A549 (cell line): Measurements from ENCODE around the gene GAL3ST2. TPM values are rescaled to one million over a fixed set of nuclear protein-coding genes. Genes with fewer than 3 reads are reported as not detected.

Experiments
- ATAC-seq, 2 experiments: fragments of 200-7000 bp in 1 of 2; fragments of >200 bp in 1 of 2; cut with Nextera tagmentation in 1 of 2; cut with Tn5 transposase in 1 of 2; 3 replicates each; pipeline versions ENCODE4 v1.8.0 to v1.9.1; 2018 to 2020; ENCODE audit warnings: mild to moderate bottlenecking in 1 of 2, moderate library complexity in 1 of 2
- CTCF ChIA-PET: fragments of 300-600 bp; sonication (Branson Sonifier 250); formaldehyde crosslinking; extraction: SDS; loops from one replicate; lab custom pipeline; 2021; ENCODE audit warnings: antibody characterized with exemption, inconsistent platforms; lab: Yijun Ruan, JAX
- POLR2A ChIA-PET: fragments of 350-600 bp; formaldehyde crosslinking; extraction: SDS; loops from one replicate; lab custom pipeline; 2021; ENCODE audit warnings: antibody characterized with exemption, inconsistent platforms; lab: Yijun Ruan, JAX
- DNase-seq, 2 experiments: peaks; one replicate each; pipeline versions ENCODE4 v3.0.0 to v3.0.0-alpha.2; 2011 to 2016; ENCODE audit warnings: low read depth in 1 of 2, low spot score in 1 of 2
- FAIRE-seq: peaks from 2 replicates; lab custom pipeline; 2011; peaks lifted over from hg19 to GRCh38; lab: Jason Lieb, UNC
- H3K27ac ChIP-seq, 2 experiments: fragments of >200 bp; sonication (Bioruptor Twin); formaldehyde crosslinking; 3 replicates each; pipeline ENCODE4 v1.5.1; 2016 to 2017
- H3K4me1 ChIP-seq: fragments of >200 bp; sonication (Bioruptor Twin); formaldehyde crosslinking; 3 replicates; pipeline ENCODE4 v1.6.1; 2016
- H3K4me2 ChIP-seq: fragments of >200 bp; sonication (Bioruptor Twin); formaldehyde crosslinking; 3 replicates; pipeline ENCODE4 v1.6.1; 2016
- H3K4me3 ChIP-seq: fragments of >200 bp; sonication (Bioruptor Twin); formaldehyde crosslinking; 3 replicates; pipeline ENCODE4 v1.5.1; 2016
- H3K9me3 ChIP-seq: fragments of >200 bp; sonication (Bioruptor Twin); formaldehyde crosslinking; 3 replicates; pipeline ENCODE4 v1.6.1; 2016
- BCL3 ChIP-seq: fragments of >200 bp; sonication (Bioruptor Twin); formaldehyde crosslinking; IDR thresholded peaks from 3 replicates; pipeline ENCODE4 v1.6.1; 2016
- CBX2 ChIP-seq: fragments of 200-600 bp; sonication (generic); IDR thresholded peaks from 2 replicates; pipeline ENCODE4 v1.6.1; 2016; ENCODE audit warnings: low read depth, mild to moderate bottlenecking, borderline replicate concordance
- CEBPB ChIP-seq, 2 experiments: fragments of >200 bp in 1 of 2; sonication (Bioruptor Twin) in 1 of 2; formaldehyde crosslinking in 1 of 2; IDR thresholded peaks; 2 replicates each; pipeline ENCODE4 v1.6.1; 2012 to 2016
- FOSB ChIP-seq: fragments of 250-450 bp; sonication (Bioruptor Pico); IDR thresholded peaks from 2 replicates; pipeline ENCODE4 v1.5.0; 2020; ENCODE audit warnings: mild to moderate bottlenecking, moderate library complexity
- FOSL2 ChIP-seq, 2 experiments: fragments of 450-650 bp in 1 of 2; fragments of >200 bp in 1 of 2; sonication (Bioruptor Twin) in 1 of 2; formaldehyde crosslinking; IDR thresholded peaks; 2 replicates each; pipeline versions ENCODE4 v1.5.0 to v1.6.1; 2016 to 2020; ENCODE audit warnings: mild to moderate bottlenecking in 1 of 2, moderate library complexity in 1 of 2
- GATA3 ChIP-seq: IDR thresholded peaks from 2 replicates; pipeline ENCODE4 v1.6.1; 2012; ENCODE audit warnings: borderline replicate concordance
- HEYL ChIP-seq: fragments of 250-450 bp; sonication (Bioruptor Pico); IDR thresholded peaks from 2 replicates; pipeline ENCODE4 v1.8.0; 2021; ENCODE audit warnings: mild to moderate bottlenecking, moderate library complexity
- HOXA7 ChIP-seq: fragments of 250-450 bp; sonication (Bioruptor Pico); IDR thresholded peaks from 2 replicates; pipeline ENCODE4 v1.5.0; 2020; ENCODE audit warnings: mild to moderate bottlenecking, moderate library complexity
- KDM1A ChIP-seq: fragments of 200-600 bp; sonication (generic); IDR thresholded peaks from 2 replicates; pipeline ENCODE4 v1.6.1; 2016; ENCODE audit warnings: low read depth, mild to moderate bottlenecking
- MAZ ChIP-seq: fragments of 150-350 bp; IDR thresholded peaks from 2 replicates; pipeline ENCODE4 v1.6.1; 2014; ENCODE audit warnings: antibody characterized with exemption, low read depth, low read length, borderline replicate concordance
- NFE2L2 ChIP-seq: fragments of 150-350 bp; conservative IDR thresholded peaks from 2 replicates; pipeline ENCODE4 v1.6.1; 2014; ENCODE audit warnings: low read length
- POLR2A ChIP-seq: IDR thresholded peaks from 2 replicates; pipeline ENCODE4 v1.6.1; 2012; ENCODE audit warnings: mild to moderate bottlenecking, low read length
- RAD21 ChIP-seq, 2 experiments: fragments of >200 bp in 1 of 2; sonication (Bioruptor Twin) in 1 of 2; formaldehyde crosslinking in 1 of 2; IDR thresholded peaks in 1 of 2; conservative IDR thresholded peaks in 1 of 2; 2 replicates in 1 of 2; 3 replicates in 1 of 2; pipeline ENCODE4 v1.6.1; 2012 to 2018; ENCODE audit warnings: inconsistent platforms in 1 of 2
- REST ChIP-seq: fragments of 200-600 bp; sonication (generic); IDR thresholded peaks from 2 replicates; pipeline ENCODE4 v1.6.1; 2016; ENCODE audit warnings: antibody characterized with exemption, mild to moderate bottlenecking, moderate library complexity
- USF2 ChIP-seq: fragments of 450-650 bp; IDR thresholded peaks from 2 replicates; pipeline ENCODE4 v1.6.1; 2014; ENCODE audit warnings: antibody characterized with exemption
- ZNF302 ChIP-seq: fragments of 250-450 bp; sonication (Bioruptor Pico); IDR thresholded peaks from 2 replicates; pipeline ENCODE4 v1.9.0; 2021; ENCODE audit warnings: inconsistent platforms, mild to moderate bottlenecking, moderate library complexity
- ZSCAN20 ChIP-seq: fragments of 250-450 bp; sonication (Bioruptor Pico); IDR thresholded peaks from 2 replicates; pipeline ENCODE4 v1.8.0; 2022; ENCODE audit warnings: mild to moderate bottlenecking, moderate library complexity
- WGBS: methylation state at CpG from one replicate; pipeline ENCODE4 v1.1.6; 2017; ENCODE audit errors: missing lambda C conversion rate; 5-methylcytosine and 5-hydroxymethylcytosine counted together
- polyA plus RNA-seq, 4 experiments: library from polyadenylated mRNA; depleted of rRNA in 3 of 4; stranded (reverse); fragments of >200 nt; fragmentation: RNase III in 1 of 4; extraction: RNeasy Plus Mini Kit Qiagen cat#74134 plus additional on column Dnase treatment in 1 of 4; gene quantifications; 2 replicates in 3 of 4; 3 replicates in 1 of 4; pipeline ENCODE4 v1.2.3, GENCODE V29; 2011 to 2017

GAL3ST2 gene
- polyA plus RNA-seq, 2 of the 4 experiments (the other 2 are of a cell fraction), result 0.61 TPM; not detected in 1

GRCh38 chr2:241842067-241842415 is 65.4 kb downstream of the GAL3ST2 start:
- 86% methylated on average over 11 of the region's 11 CpGs for WGBS
- no peak for FAIRE-seq
- no peak for TF ChIP-seq CEBPB (IDR thresholded peaks at IDR 0.05)
- TF ChIP-seq USF2, result no peak
- no peak for TF ChIP-seq NFE2L2
- TF ChIP-seq FOSB (CRISPR knock-in tag), result no peak
- no peak for TF ChIP-seq HOXA7 (CRISPR knock-in tag)
- TF ChIP-seq CBX2, result no peak
- no peak for TF ChIP-seq ZNF302 (CRISPR knock-in tag)
- TF ChIP-seq KDM1A, result no peak
- no peak for TF ChIP-seq BCL3
- ATAC-seq, result no peak
- Histone ChIP-seq H3K4me1 (peaks cover 5% of the 10 kb centered on the region; the same call in 1 of the 3 replicates), H3K4me2 (no peak overlapping the region), H3K9me3 (no peaks in the 10 kb centered on the region), H3K4me3 (no peak overlapping the region), H3K27ac (no peak overlapping the region)
- DNase-seq, result no peak
- ChIA-PET POLR2A (no interaction called here), CTCF (interaction anchor here (1.2 to 1.4 kb wide), 2 partner anchors 12 to 102 kb away, joined by 3 read pairs; no protein-coding TSS in a partner anchor)

GRCh38 chr2:241842620-241843211 is 66.1 kb downstream of the GAL3ST2 start:
- ChIA-PET POLR2A (no interaction called here), CTCF (no interaction called here)
- Histone ChIP-seq H3K4me2 (no peak overlapping the region), H3K4me1 (peaks cover 5% of the 10 kb centered on the region; the same call in 1 of the 3 replicates), H3K27ac (no peak overlapping the region), H3K4me3 (no peak overlapping the region), H3K9me3 (no peaks in the 10 kb centered on the region)
- FAIRE-seq (no peak), DNase-seq (no peak), ATAC-seq (no peak; a peak in 1 of 6 replicates)
- TF ChIP-seq HEYL (CRISPR knock-in tag) (no peak), ZSCAN20 (CRISPR knock-in tag) (no peak), FOSB (CRISPR knock-in tag) (no peak), FOSL2 (IDR thresholded peaks at IDR 0.05) (no peak), FOSL2 (CRISPR knock-in tag; IDR thresholded peaks at IDR 0.05) (no peak), MAZ (no peak), REST (no peak), GATA3 (no peak), RAD21 (conservative IDR thresholded peaks at IDR 0.05 in 1 of 2, IDR thresholded peaks at IDR 0.05 in 1 of 2) (no peak), CBX2 (no peak), POLR2A (no peak)
- 87% methylated on average over 29 of the region's 29 CpGs for WGBS
